Measurements from ENCODE around the gene OBSCN.
"Not testable (repeated sequence)": the region's sequence is repeated elsewhere in the genome, so short reads cannot be mapped to it uniquely, and the experiment has no call there.

OBSCN gene

DNA sequence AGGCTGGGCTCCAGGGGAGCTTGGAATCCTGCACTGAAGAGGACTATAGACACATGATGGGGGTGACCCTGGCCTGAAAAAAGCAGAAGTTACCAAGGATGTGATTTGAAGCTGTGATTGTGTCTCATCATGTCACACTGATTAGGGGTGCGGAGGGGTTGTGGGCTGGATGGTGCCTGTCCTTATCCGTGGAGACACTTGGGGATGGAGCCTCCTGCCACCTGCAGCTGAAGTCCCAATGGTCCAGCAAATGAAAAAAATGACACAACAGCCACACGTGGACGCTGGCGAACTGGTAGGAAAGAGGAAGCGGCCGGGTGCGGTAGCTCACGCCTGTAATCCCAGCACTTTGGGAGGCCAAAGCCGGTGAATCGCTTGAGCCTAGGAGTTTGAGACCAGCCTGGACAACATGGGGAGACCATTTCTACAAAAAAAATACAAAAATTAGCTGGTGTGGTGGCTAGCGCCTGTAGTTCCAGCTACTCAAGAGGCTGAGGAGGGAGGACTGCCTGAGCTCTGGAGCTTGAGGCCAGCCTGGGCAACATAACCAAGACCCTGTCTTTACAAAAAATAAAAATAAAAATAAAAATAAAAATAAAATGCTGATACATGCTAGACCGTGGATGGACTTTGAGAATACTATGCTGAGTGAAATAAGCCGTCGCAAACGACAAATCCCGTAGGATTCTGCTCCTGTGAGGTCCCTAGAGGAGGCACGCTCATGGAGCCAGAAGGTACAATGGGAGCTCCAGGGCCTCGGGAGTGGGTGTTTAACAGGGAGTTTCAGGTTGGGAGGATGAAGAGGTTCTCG lies 43.1 kb upstream of the OBSCN start:
- Histone ChIP-seq H3K27ac (ENCODE audit: low read depth, low read length) (peak overlapping the region; percentile 86), H3K4me1 (ENCODE audit: control insufficient read depth, insufficient read depth, low read length) (peaks cover 12% of the 10 kb centered on the region), H3K36me3 (ENCODE audit: control insufficient read depth, insufficient read depth, low read length) (no peaks in the 10 kb centered on the region), H3K4me3 (ENCODE audit: low read length) (peak overlapping the region; percentile 87), H3K27me3 (ENCODE audit: control insufficient read depth, insufficient read depth, low read length) (peaks cover 5% of the 10 kb centered on the region), H3K9ac (ENCODE audit: low read length) (peak overlapping the region; percentile 55)

GRCh38 chr1:228165372-228166169 lies 42.3 kb upstream of the OBSCN start, which contains the start of gene IBA57:
IBA57 (plus strand) TSS chr1:228165804; CDS start chr1:228165817, 13 bp downstream.
- no peaks in the 10 kb centered on the region for H3K36me3 ChIP-seq (ENCODE audit: control insufficient read depth, insufficient read depth, low read length)
- peak within 1 kb of the TSS; percentile 73 for H3K9ac ChIP-seq (ENCODE audit: low read length)
- H3K4me3 ChIP-seq (ENCODE audit: low read length), result peak within 1 kb of the TSS; percentile 87
- peaks cover 5% of the 10 kb centered on the region for H3K27me3 ChIP-seq (ENCODE audit: control insufficient read depth, insufficient read depth, low read length)
- peak within 1 kb of the TSS; percentile 99 for H3K27ac ChIP-seq (ENCODE audit: low read depth, low read length)
- H3K4me1 ChIP-seq (ENCODE audit: control insufficient read depth, insufficient read depth, low read length), result peaks cover 12% of the 10 kb centered on the region

GRCh38 chr1:228166170-228166936 lies 41.5 kb upstream of the OBSCN start:
- H3K4me3 ChIP-seq (ENCODE audit: low read length), result peak overlapping the region; percentile 73
- H3K36me3 ChIP-seq (ENCODE audit: control insufficient read depth, insufficient read depth, low read length), result no peaks in the 10 kb centered on the region
- peak overlapping the region; percentile 99 for H3K27ac ChIP-seq (ENCODE audit: low read depth, low read length)
- H3K4me1 ChIP-seq (ENCODE audit: control insufficient read depth, insufficient read depth, low read length), result peaks cover 12% of the 10 kb centered on the region
- peak overlapping the region; percentile 73 for H3K9ac ChIP-seq (ENCODE audit: low read length)
- peaks cover 5% of the 10 kb centered on the region for H3K27me3 ChIP-seq (ENCODE audit: control insufficient read depth, insufficient read depth, low read length)

- H3K9ac ChIP-seq (ENCODE audit: low read length), result no peak overlapping the region
- H3K27me3 ChIP-seq (ENCODE audit: control insufficient read depth, insufficient read depth, low read length), result no peaks in the 10 kb centered on the region
- peaks cover 6% of the 10 kb centered on the region for H3K4me1 ChIP-seq (ENCODE audit: control insufficient read depth, insufficient read depth, low read length)
- H3K4me3 ChIP-seq (ENCODE audit: low read length), result no peak overlapping the region
- no peaks in the 10 kb centered on the region for H3K36me3 ChIP-seq (ENCODE audit: control insufficient read depth, insufficient read depth, low read length)
- H3K27ac ChIP-seq (ENCODE audit: low read depth, low read length), result no peak overlapping the region
Measured at GRCh38 chr1:228168563-228169270, 39.1 kb upstream of the OBSCN start.

- Histone ChIP-seq H3K27me3 (ENCODE audit: control insufficient read depth, insufficient read depth, low read length) (no peaks in the 10 kb centered on the region), H3K36me3 (ENCODE audit: control insufficient read depth, insufficient read depth, low read length) (no peaks in the 10 kb centered on the region), H3K9ac (ENCODE audit: low read length) (no peak overlapping the region), H3K4me3 (ENCODE audit: low read length) (no peak overlapping the region), H3K4me1 (ENCODE audit: control insufficient read depth, insufficient read depth, low read length) (peaks cover 6% of the 10 kb centered on the region), H3K27ac (ENCODE audit: low read depth, low read length) (no peak overlapping the region)
Measured at GRCh38 chr1:228169345-228169744, 38.5 kb upstream of the OBSCN start.

GRCh38 chr1:228170666-228171065 lies 37.2 kb upstream of the OBSCN start:
- Histone ChIP-seq H3K9ac (ENCODE audit: low read length) (no peak overlapping the region), H3K36me3 (ENCODE audit: control insufficient read depth, insufficient read depth, low read length) (peaks cover 2% of the 10 kb centered on the region), H3K27ac (ENCODE audit: low read depth, low read length) (no peak overlapping the region)

DNA sequence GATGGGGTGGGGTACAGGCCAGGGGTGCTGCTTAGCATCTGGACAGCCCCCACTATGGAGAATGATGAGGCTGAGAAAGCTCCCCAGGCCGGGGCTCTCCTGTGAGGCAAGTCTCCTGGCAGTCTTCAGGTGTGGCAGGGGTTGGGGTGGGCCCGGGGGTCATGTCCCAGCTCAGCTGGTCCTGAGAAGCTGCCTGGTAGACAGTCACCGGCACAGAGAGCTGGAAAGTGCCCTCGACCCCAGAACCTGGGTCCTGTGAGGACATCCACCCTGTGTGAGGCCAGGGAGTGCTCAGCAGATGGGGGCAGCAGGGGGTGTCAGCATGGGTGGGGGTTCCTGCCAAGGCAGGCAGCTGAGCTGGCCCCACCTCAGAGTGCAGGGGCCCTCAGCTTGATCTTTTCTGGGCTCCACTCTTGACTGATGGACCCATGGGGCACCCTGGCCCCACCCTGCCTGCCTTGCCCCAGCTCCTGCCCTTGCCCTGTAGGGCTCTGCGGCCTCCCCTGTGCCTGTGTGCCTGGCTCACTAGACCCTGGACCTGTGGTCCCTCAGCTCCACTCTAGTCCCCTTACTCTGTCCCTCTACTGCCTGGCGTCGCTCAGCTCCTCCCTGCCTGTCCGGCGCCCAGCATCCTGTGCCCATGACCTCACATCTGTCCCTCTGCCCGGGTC lies 36.5 kb upstream of the OBSCN start:
- H3K4me3 ChIP-seq (ENCODE audit: low read length), result no peak overlapping the region
- peaks cover 2% of the 10 kb centered on the region for H3K36me3 ChIP-seq (ENCODE audit: control insufficient read depth, insufficient read depth, low read length)
- no peaks in the 10 kb centered on the region for H3K27me3 ChIP-seq (ENCODE audit: control insufficient read depth, insufficient read depth, low read length)
- H3K4me1 ChIP-seq (ENCODE audit: control insufficient read depth, insufficient read depth, low read length), result peaks cover 3% of the 10 kb centered on the region
- H3K27ac ChIP-seq (ENCODE audit: low read depth, low read length), result no peak overlapping the region
- H3K9ac ChIP-seq (ENCODE audit: low read length), result no peak overlapping the region

More at GRCh38 chr1:228170666-228171065, 37.2 kb upstream of the OBSCN start:
- H3K4me1 ChIP-seq (ENCODE audit: control insufficient read depth, insufficient read depth, low read length), result peaks cover 5% of the 10 kb centered on the region
- H3K27me3 ChIP-seq (ENCODE audit: control insufficient read depth, insufficient read depth, low read length), result no peaks in the 10 kb centered on the region
- H3K4me3 ChIP-seq (ENCODE audit: low read length), result no peak overlapping the region

DNA sequence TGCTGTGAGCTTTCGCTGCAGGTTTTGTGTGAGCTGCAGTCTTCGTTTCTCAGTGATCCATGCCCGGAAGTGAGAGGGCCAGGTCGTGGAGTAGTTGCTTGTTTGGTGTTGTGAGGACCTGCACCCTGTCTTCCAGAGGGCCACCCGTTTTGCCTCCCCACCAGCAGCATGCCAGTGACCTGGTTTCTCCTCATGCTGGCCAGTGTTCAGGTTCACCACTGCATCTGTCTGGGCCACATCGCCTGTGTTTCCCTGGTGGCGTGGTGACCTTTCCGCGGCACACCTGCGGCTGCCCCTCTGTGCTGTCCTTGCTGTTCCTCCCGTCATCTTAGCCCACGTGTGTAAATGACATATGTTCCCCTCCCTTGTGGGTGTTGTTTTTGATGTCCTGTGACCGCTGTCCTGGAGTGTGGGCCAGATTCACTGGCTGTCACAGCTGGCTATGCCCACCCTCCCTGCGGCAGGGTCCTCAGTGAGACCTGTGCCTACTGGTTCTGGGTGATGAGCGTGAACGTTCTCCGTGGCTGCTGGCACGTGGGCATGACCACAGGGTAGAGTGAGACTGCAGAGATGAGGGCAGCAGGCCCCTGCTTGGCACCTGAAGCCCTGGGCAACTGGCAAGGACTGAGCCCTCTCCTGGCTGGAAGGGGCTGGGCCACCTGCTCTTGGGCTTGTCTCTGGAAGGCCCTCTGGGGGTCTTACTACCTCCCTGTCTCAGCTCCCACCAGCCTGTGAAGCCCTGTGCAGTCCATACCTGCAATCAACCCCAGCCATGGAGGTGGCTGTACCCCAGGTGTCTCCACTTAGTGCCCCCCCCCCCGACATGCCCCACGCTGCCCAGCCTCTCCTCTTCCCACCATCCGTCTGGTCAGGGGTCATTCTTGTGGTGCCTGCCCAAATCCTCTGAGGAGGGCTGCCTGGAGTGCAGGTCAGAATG lies 35.0 kb upstream of the OBSCN start:
- Histone ChIP-seq H3K9ac (ENCODE audit: low read length) (no peak overlapping the region), H3K4me3 (ENCODE audit: low read length) (no peak overlapping the region), H3K36me3 (ENCODE audit: control insufficient read depth, insufficient read depth, low read length) (peaks cover 2% of the 10 kb centered on the region), H3K4me1 (ENCODE audit: control insufficient read depth, insufficient read depth, low read length) (peaks cover 2% of the 10 kb centered on the region), H3K27ac (ENCODE audit: low read depth, low read length) (no peak overlapping the region), H3K27me3 (ENCODE audit: control insufficient read depth, insufficient read depth, low read length) (no peaks in the 10 kb centered on the region)

GRCh38 chr1:228173528-228174481 lies 34.0 kb upstream of the OBSCN start:
- not testable (repeated sequence) for H3K4me1 ChIP-seq (ENCODE audit: control insufficient read depth, insufficient read depth, low read length); H3K27ac ChIP-seq (ENCODE audit: low read depth, low read length); H3K9ac ChIP-seq (ENCODE audit: low read length); H3K27me3 ChIP-seq (ENCODE audit: control insufficient read depth, insufficient read depth, low read length); H3K36me3 ChIP-seq (ENCODE audit: control insufficient read depth, insufficient read depth, low read length)
- H3K4me3 ChIP-seq (ENCODE audit: low read length), result peak overlapping the region; percentile 22

Measured in rectal smooth muscle tissue (tissue), 1 donor.